Subcutaneous adipose tissue (tissue), 4 donors: ENCODE data around the gene SVBP. TPM values are rescaled to one million over a fixed set of nuclear protein-coding genes. Genes with fewer than 3 reads are reported as not detected.

ENCODE experiments used
- CTCF ChIP-seq: fragments of 450-650 bp; IDR thresholded peaks from one replicate; pipeline ENCODE4 v1.5.1; 2016; ENCODE audit warnings: low read depth, mild to moderate bottlenecking, control low read depth, antibody characterized with exemption, moderate library complexity
- total RNA-seq, 4 donors: library from RNA; depleted of rRNA; stranded (reverse); fragments of >200 nt; gene quantifications; one replicate each; pipeline ENCODE4 v1.1.0, GENCODE V29; 2016

SVBP gene
- total RNA-seq, 4 donors from 2014 or later = 28.6 to 73.4 (median 36.2) TPM

- TF ChIP-seq CTCF = no peak
Observed at GRCh38 chr1:42768172-42768571, 49.0 kb downstream of the SVBP start.

DNA sequence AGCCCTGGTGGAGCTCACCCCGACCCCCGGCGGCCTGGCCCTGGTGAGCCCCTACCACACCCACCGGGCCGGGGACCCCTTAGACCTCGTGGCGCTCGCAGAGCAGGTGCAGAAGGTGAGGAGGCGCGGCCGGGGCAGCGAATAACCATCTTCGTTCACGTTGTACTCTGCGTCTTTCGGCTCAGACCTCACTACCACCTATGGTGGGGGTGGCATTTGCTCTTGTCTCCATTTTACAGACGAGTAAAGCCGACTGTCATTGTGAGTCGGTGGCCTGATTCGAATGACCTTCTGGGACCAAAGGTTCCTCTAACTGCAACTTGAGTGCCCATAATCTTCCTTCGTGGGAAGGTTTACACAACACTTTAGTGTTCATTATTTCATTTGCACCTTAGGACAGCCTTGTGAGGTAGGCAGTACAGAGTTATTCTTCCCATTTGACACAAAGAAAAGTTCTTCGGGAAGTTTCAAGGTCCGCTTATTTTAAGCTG, 49.6 kb downstream of the SVBP start:
- TF ChIP-seq CTCF = no peak

- TF ChIP-seq CTCF = no peak
Observed at GRCh38 chr1:42766741-42767509, 50.3 kb downstream of the SVBP start, which contains the start of the genes C1orf50 and P3H1. C1orf50 (plus strand) TSS chr1:42767249; CDS start chr1:42767312, 63 bp downstream. P3H1 (minus strand) TSS chr1:42767028; CDS start chr1:42766971, 57 bp downstream.

DNA sequence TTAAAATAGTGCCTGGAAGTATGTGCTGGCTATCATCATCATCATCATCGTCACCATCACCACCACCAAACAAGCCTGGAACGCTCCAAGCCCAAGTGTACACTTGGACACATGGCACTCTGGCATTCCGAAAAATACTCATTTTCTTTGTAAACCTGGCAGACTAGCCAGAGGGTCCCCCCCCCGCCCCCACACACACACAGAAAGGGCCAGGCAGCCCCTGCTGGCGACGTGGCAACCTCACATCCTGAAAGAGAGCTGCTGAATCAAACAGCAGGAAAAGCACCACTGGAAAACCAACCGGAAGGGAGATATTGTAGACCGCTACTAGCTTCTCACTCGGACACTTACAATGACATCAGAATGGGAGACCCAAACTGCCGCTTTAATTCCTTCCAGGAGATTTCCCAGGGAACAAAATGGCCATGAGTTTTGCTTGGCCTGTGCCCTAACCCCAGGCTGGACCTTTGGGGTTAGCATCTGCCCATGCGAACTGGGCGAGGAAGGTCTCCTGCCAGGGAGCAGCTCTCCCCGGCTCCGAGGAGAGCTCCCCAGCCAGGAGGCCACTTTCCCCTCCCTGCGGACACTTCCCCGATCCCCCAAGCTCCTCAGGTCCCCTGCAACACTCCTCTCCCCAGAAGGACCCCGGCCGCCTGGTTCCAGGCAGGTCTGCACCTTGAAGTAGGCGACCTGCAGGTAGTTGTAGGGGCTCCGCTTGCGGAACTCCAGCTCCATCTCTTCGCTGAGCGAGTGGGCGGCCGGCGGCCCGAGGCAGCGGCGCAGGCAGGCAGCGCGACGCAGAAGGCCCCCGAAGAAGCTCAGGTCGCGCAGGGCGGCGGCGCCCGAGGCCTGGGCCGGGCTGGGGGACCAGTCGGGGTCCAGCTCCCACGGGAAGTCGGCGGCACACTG, 51.1 kb downstream of the SVBP start:
- no peak for TF ChIP-seq CTCF

DNA sequence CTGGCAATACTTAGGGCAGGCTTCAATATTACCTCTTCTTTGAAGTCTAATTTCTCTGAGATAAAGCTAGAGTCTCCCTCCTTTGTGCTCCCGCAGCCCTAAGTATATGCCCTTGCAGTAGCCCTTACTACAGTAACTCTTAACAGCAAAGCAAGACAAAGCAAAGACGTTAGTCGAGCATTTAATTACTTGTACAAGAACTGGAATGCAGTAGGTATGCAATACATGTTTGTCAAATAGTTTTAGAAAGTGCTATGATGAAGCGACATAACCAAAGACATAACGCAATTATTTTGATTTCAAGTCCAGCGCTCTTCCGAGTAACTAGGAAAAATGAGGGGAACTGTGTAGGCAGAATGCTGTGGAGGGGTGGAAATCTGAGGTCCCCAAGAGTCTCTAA, 51.9 kb downstream of the SVBP start:
- no peak for TF ChIP-seq CTCF

- no peak for TF ChIP-seq CTCF
Observed at GRCh38 chr1:42762269-42762668, 54.9 kb downstream of the SVBP start.

DNA sequence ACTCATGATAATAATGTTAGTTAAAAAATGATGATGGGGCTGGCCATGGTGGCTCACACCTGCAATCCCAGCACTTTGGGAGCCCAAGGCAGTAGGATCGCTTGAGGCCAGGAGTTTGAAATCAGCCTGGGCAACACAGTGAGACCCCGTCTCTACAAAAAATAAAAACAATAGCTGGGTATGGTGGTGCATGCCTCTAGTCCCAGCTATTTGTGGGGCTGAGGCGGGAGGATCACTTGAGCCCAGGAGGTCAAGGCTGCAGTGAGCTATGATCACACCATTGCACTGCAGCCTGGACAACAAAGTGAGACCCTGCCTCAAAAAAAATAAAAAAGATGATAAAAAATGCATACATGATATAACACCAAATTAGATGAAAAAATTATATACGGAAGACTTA, 55.6 kb downstream of the SVBP start:
- no peak for TF ChIP-seq CTCF
